Measurements from ENCODE around the gene TRIM65.

DNA sequence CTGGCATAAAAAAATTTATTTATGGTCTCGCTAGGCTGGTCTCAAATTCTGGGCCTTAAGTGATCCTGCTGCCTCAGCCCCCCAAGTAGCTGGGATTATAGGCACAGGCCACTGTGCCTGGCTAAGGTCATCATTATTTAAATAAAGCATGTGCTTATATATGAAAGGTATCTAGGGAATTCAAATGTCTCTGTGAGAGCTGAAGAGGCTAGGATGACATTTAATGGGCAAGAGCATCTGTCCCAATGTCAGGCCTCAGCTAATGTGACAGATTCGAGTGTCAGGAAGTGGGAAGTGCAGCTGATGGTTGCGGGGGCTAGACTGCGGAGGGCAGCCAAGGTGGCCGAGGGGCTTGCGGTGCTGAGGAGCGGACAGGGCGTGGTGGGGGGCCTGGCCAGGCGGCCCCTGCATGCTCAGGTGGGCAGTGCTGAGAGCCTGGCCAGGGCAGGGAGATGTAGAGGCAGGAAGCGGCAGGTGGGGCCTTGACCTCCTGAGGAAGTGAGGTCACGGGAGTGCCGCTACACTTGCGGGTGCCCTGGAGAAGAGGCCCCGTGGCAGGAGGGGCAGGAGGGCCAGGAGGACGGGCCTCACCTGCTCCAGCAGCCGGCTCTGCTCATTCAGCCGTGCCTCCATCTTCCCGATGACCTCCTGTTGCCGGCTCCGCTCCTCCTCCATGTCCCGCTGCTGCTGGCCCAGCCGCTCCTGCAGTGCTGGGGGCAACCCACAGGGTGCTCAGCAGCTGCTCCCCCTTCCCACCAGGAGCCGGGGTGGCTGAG, 20.6 kb upstream of the TRIM65 start:
- TF ChIP-seq, protein P1, sequence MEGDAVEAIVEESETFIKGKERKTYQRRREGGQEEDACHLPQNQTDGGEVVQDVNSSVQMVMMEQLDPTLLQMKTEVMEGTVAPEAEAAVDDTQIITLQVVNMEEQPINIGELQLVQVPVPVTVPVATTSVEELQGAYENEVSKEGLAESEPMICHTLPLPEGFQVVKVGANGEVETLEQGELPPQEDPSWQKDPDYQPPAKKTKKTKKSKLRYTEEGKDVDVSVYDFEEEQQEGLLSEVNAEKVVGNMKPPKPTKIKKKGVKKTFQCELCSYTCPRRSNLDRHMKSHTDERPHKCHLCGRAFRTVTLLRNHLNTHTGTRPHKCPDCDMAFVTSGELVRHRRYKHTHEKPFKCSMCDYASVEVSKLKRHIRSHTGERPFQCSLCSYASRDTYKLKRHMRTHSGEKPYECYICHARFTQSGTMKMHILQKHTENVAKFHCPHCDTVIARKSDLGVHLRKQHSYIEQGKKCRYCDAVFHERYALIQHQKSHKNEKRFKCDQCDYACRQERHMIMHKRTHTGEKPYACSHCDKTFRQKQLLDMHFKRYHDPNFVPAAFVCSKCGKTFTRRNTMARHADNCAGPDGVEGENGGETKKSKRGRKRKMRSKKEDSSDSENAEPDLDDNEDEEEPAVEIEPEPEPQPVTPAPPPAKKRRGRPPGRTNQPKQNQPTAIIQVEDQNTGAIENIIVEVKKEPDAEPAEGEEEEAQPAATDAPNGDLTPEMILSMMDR (IDR thresholded peaks at IDR 0.05), result no peak
- no peak for TF ChIP-seq POLR2A (IDR thresholded peaks at IDR 0.05)
